A204.1 (cell line): ENCODE results near the gene GP5.

ENCODE experiments used
- FAIRE-seq: peaks from 2 replicates; lab custom pipeline; 2012; peaks lifted over from hg19 to GRCh38; lab: Jason Lieb, UNC

The GP5 gene

DNA sequence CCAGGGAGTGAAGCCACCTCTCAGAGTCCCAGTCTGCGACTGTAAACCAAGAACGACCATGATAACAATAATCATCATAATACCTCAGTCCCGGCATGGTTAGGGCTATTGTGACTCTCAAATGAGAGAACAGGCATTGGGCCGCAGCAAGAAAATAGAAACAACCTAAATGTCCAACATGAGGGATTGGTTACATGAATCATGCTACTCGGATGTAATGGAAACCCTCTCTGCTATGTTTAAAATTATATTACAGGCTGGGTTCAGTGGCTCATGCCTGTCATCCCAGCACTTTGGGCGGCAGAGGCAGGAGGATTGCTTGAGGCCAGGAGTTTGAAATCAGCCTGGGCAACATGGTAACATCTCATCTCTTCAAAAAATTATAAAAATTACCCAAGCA, 50.7 kb downstream of the GP5 start:
- no peak for FAIRE-seq

DNA sequence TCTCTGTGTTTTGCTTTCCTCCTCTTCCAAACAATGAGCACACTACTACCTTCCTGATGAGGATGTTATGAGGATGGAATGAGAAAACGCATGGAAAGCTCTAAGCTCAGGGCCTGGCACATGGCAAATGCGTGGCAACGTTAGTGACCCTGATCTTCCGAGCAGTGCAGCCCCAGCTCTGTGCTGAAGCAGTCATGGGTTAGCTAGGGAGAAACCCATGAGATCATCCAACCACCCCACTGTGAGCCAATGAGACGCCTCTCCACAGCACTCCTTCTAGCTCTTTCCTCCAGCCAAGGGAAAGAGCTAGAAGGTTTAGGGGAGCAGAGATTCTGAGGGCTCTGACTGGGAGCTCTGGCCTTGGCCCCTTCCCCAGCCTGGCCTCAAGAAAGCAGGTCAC, 52.4 kb downstream of the GP5 start:
- no peak for FAIRE-seq

DNA sequence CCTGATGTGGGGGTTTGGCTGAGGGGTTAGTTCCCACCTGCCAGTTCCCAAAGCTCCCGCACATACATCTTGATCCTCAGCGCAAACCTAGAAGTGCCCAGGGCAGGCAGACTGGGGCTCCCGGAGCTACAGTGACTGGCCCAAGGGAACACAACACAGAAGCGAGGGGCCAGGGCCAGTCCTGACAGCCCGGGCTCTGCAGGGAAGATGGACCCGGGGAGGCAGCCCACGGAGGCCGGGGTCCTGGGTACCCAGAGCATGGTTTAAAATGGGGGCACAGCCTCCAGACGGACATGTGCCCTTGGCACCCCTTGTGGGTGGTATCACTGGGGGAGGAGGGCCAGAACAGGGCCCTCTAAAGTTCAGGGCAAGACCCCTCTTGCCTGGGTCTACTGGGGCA, 53.0 kb downstream of the GP5 start:
- FAIRE-seq, result no peak
